Endodermal cell (in vitro differentiated cells): Measurements from ENCODE around the gene CDK15. TPM values are rescaled to one million over a fixed set of nuclear protein-coding genes. Genes with fewer than 3 reads are reported as not detected.

Experiments
- DNase-seq: peaks from one replicate; pipeline ENCODE4 v3.0.0-alpha.2; 2017
- H3K27ac ChIP-seq: 2 replicates; pipeline ENCODE4 v1.5.1; 2013; ENCODE audit warnings: mild to moderate bottlenecking, low read depth, low read length, moderate library complexity
- H3K27me3 ChIP-seq: 2 replicates; pipeline ENCODE4 v1.6.1; 2013; ENCODE audit warnings: mild to moderate bottlenecking, low read length, moderate library complexity; ENCODE audit not compliant: insufficient read depth, control insufficient read depth, poor library complexity, severe bottlenecking
- H3K36me3 ChIP-seq: 2 replicates; pipeline ENCODE4 v1.7.0; 2013; ENCODE audit warnings: mild to moderate bottlenecking, low read length, moderate library complexity; ENCODE audit not compliant: control insufficient read depth, insufficient read depth
- H3K4me1 ChIP-seq: one replicate; pipeline ENCODE4 v1.7.0; 2013; ENCODE audit warnings: low read length; ENCODE audit not compliant: control insufficient read depth, insufficient read depth
- H3K4me3 ChIP-seq: 2 replicates; pipeline ENCODE4 v1.5.1; 2013; ENCODE audit warnings: mild to moderate bottlenecking, low read length, moderate library complexity
- H3K9ac ChIP-seq: 2 replicates; pipeline ENCODE4 v1.6.1; 2013; ENCODE audit warnings: mild to moderate bottlenecking, low read length, moderate library complexity; ENCODE audit not compliant: poor library complexity, severe bottlenecking; ENCODE audit errors: extremely low read depth
- H3K9me3 ChIP-seq: 2 replicates; pipeline ENCODE4 v1.6.1; 2013; ENCODE audit warnings: mild to moderate bottlenecking, low read length, moderate library complexity; ENCODE audit not compliant: control insufficient read depth
- H3K27ac Mint-ChIP-seq: 2 replicates; pipeline ENCODE4 v1.8.0; 2020; ENCODE audit warnings: mixed read lengths
- H3K27me3 Mint-ChIP-seq: 2 replicates; pipeline ENCODE4 v1.8.0; 2021; ENCODE audit warnings: mild to moderate bottlenecking, mixed read lengths; ENCODE audit not compliant: insufficient read depth
- H3K36me3 Mint-ChIP-seq: 2 replicates; pipeline ENCODE4 v1.8.0; 2020; ENCODE audit warnings: low read depth, mixed read lengths
- H3K4me1 Mint-ChIP-seq: 2 replicates; pipeline ENCODE4 v1.8.0; 2020; ENCODE audit warnings: mixed read lengths
- H3K4me3 Mint-ChIP-seq: 2 replicates; pipeline ENCODE4 v1.8.0; 2020; ENCODE audit warnings: mild to moderate bottlenecking, moderate library complexity, mixed read lengths
- H3K9me3 Mint-ChIP-seq: 2 replicates; pipeline ENCODE4 v1.8.0; 2020; ENCODE audit warnings: mild to moderate bottlenecking, mixed read lengths
- CTCF ChIP-seq: fragments of 200-600 bp; sonication (generic); conservative IDR thresholded peaks from 2 replicates; pipeline ENCODE4 v1.5.0; 2021; ENCODE audit warnings: antibody characterized with exemption, mild to moderate bottlenecking
- WGBS, 2 experiments: methylation state at CpG; one replicate each; pipeline versions ENCODE4 v1.1.5 to v1.1.7; 2013; ENCODE audit warnings: missing lambda C conversion rate in 2 of 2, mixed read lengths in 1 of 2; ENCODE audit not compliant: insufficient coverage in 1 of 2, insufficient read length in 1 of 2; 5-methylcytosine and 5-hydroxymethylcytosine counted together
- total RNA-seq, 2 donors: library from RNA; stranded (reverse); fragmentation: NEBNext Ultra II Directional in 1 of 2; extraction: Animal tissue kit (Norgen Biotek cat#: 25700) in 1 of 2; gene quantifications; 2 replicates in 1 of 2; 3 replicates in 1 of 2; pipeline ENCODE4 v1.2.1, GENCODE V29; 2021

Gene CDK15
- total RNA-seq, 2 donors from 2014 or later, result 0.35 TPM; not detected in 1

- Histone ChIP-seq H3K27me3 (no peaks in the 10 kb centered on the region), H3K27ac (peak overlapping the region; percentile 63), H3K9me3 (no peaks in the 10 kb centered on the region), H3K4me3 (no peak overlapping the region), H3K4me1 (peaks cover 10% of the 10 kb centered on the region), H3K9ac (no peak overlapping the region), H3K36me3 (no peaks in the 10 kb centered on the region)
- H3K27me3 Mint-ChIP-seq, result no peaks in the 10 kb centered on the region
- no peaks in the 10 kb centered on the region for H3K9me3 Mint-ChIP-seq
- H3K4me1 Mint-ChIP-seq, result peaks cover 16% of the 10 kb centered on the region
- no peaks in the 10 kb centered on the region for H3K36me3 Mint-ChIP-seq
- DNase-seq, result no peak
- H3K27ac Mint-ChIP-seq, result no peak overlapping the region
- no peak for TF ChIP-seq CTCF
- no peak overlapping the region for H3K4me3 Mint-ChIP-seq
- WGBS, 2 experiments, result 51 to 84% methylated on average over 5 to 6 of the region's 6 CpGs
These were observed 66.3 kb downstream of the CDK15 start for GRCh38 chr2:201872591-201872990.

GRCh38 chr2:201879996-201880395 lies 73.7 kb downstream of the CDK15 start:
- no peak for DNase-seq
- Histone ChIP-seq H3K9ac (no peak overlapping the region), H3K36me3 (no peaks in the 10 kb centered on the region), H3K9me3 (no peaks in the 10 kb centered on the region), H3K4me1 (peaks cover 2% of the 10 kb centered on the region), H3K27me3 (no peaks in the 10 kb centered on the region), H3K4me3 (no peak overlapping the region), H3K27ac (no peak overlapping the region)
- no peak for TF ChIP-seq CTCF
- H3K36me3 Mint-ChIP-seq, result no peaks in the 10 kb centered on the region
- no peak overlapping the region for H3K4me3 Mint-ChIP-seq
- 95 to 99% methylated on average over 10 of the region's 10 CpGs for WGBS, 2 experiments
- peaks cover 9% of the 10 kb centered on the region for H3K27me3 Mint-ChIP-seq
- peaks cover 35% of the 10 kb centered on the region for H3K4me1 Mint-ChIP-seq
- H3K9me3 Mint-ChIP-seq, result no peaks in the 10 kb centered on the region
- no peak overlapping the region for H3K27ac Mint-ChIP-seq

- Mint-ChIP-seq H3K9me3 (no peaks in the 10 kb centered on the region), H3K4me3 (no peak overlapping the region), H3K27ac (no peak overlapping the region), H3K27me3 (peaks cover 9% of the 10 kb centered on the region), H3K4me1 (peaks cover 35% of the 10 kb centered on the region), H3K36me3 (no peaks in the 10 kb centered on the region)
- no peak for TF ChIP-seq CTCF
- Histone ChIP-seq H3K4me1 (peaks cover 2% of the 10 kb centered on the region), H3K27ac (no peak overlapping the region), H3K9me3 (no peaks in the 10 kb centered on the region), H3K4me3 (no peak overlapping the region), H3K27me3 (no peaks in the 10 kb centered on the region), H3K9ac (no peak overlapping the region), H3K36me3 (no peaks in the 10 kb centered on the region)
- no peak for DNase-seq
- WGBS, 2 experiments, result 77 to 100% methylated on average over 1 to 3 of the region's 3 CpGs
These were observed 74.2 kb downstream of the CDK15 start for GRCh38 chr2:201880579-201880978.
